Fibroblast of peridontal ligament (primary cell): ENCODE measurements around the gene HAS3.
"Not testable (repeated sequence)": the region's sequence is repeated elsewhere in the genome, so short reads cannot be mapped to it uniquely, and the experiment has no call there.

Experiments used
- DNase-seq: peaks from one replicate; pipeline ENCODE4 v3.0.0-alpha.2; 2010; ENCODE audit errors: extremely low read depth

The HAS3 gene

GRCh38 chr16:69116906-69117305 is 11.5 kb downstream of the HAS3 start:
- DNase-seq, result no peak

- DNase-seq, result no peak
These were observed 13.0 kb downstream of the HAS3 start for GRCh38 chr16:69118468-69118867.

- no peak for DNase-seq
These were observed 13.5 kb downstream of the HAS3 start for GRCh38 chr16:69118994-69119393.

GRCh38 chr16:69119536-69119935 is 14.1 kb downstream of the HAS3 start:
- DNase-seq, result no peak

- no peak for DNase-seq
These were observed 14.7 kb downstream of the HAS3 start for GRCh38 chr16:69120096-69120664.

GRCh38 chr16:69123910-69124309 is 18.5 kb downstream of the HAS3 start:
- DNase-seq, result peak; percentile 86

GRCh38 chr16:69124406-69124805 is 19.0 kb downstream of the HAS3 start:
- DNase-seq, result not testable (repeated sequence)

GRCh38 chr16:69124961-69125360 is 19.5 kb downstream of the HAS3 start:
- not testable (repeated sequence) for DNase-seq

- no peak for DNase-seq
These were observed 20.8 kb downstream of the HAS3 start for GRCh38 chr16:69126221-69126620.

GRCh38 chr16:69126801-69127200 is 21.3 kb downstream of the HAS3 start:
- DNase-seq, result not testable (repeated sequence)

GRCh38 chr16:69127966-69128510 is 22.6 kb downstream of the HAS3 start:
- DNase-seq, result no peak

- DNase-seq, result no peak
These were observed 25.0 kb downstream of the HAS3 start for GRCh38 chr16:69130461-69130860.

- peak; percentile 44 for DNase-seq
These were observed 25.9 kb downstream of the HAS3 start for GRCh38 chr16:69131167-69131838.

GRCh38 chr16:69131839-69132423 is 26.5 kb downstream of the HAS3 start:
- DNase-seq, result peak; percentile 76

- peak; percentile 65 for DNase-seq
These were observed 27.2 kb downstream of the HAS3 start, which contains the start of the genes CHTF8 and UTP4 for GRCh38 chr16:69132424-69133252. Gene CHTF8, minus strand, starts transcription at chr16:69132588. Its CDS starts 11,130 bp downstream, at chr16:69121458. Gene UTP4, plus strand, starts transcription at chr16:69132649. Its CDS starts 811 bp downstream, at chr16:69133460.

GRCh38 chr16:69133373-69133954 is 28.0 kb downstream of the HAS3 start:
- no peak for DNase-seq

- no peak for DNase-seq
These were observed 33.2 kb downstream of the HAS3 start for GRCh38 chr16:69138608-69139007.

GRCh38 chr16:69139464-69139863 is 34.0 kb downstream of the HAS3 start:
- not testable (repeated sequence) for DNase-seq

GRCh38 chr16:69141014-69141413 is 35.6 kb downstream of the HAS3 start:
- no peak for DNase-seq

GRCh38 chr16:69141936-69142335 is 36.5 kb downstream of the HAS3 start:
- DNase-seq, result no peak

GRCh38 chr16:69143116-69143515 is 37.7 kb downstream of the HAS3 start:
- no peak for DNase-seq
